GM21723 (cell line): Measurements from ENCODE around the gene ROBO1.

Experiments
- ATAC-seq: cut with Tn5 transposase; IDR thresholded peaks from one replicate; pipeline ENCODE4 v1.9.1; 2021; ENCODE audit warnings: mild to moderate bottlenecking, moderate library complexity; ENCODE audit not compliant: unreplicated experiment

ROBO1 gene

DNA sequence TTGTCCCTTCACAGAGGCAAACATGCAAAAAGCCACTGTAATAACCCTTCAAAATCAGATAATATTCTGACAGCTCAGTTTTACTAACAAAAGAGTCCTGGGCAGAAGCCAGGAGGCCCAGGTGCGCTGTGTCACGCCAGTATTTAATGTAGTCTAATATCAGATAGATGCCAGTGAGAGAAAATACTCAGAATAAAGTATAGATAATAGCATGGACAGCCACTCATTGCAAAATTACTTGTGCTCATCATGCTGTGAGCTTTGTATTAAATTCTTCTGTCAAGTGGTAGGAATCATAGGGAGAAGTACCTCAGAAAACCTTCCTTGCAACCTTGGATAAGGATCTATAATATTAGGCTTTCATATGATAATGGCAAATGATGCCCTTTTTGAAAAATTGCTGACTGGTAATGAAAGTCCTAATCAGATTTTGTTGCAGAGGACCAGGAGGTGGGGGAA is 1154.3 kb downstream of the ROBO1 start:
- no peak for ATAC-seq

DNA sequence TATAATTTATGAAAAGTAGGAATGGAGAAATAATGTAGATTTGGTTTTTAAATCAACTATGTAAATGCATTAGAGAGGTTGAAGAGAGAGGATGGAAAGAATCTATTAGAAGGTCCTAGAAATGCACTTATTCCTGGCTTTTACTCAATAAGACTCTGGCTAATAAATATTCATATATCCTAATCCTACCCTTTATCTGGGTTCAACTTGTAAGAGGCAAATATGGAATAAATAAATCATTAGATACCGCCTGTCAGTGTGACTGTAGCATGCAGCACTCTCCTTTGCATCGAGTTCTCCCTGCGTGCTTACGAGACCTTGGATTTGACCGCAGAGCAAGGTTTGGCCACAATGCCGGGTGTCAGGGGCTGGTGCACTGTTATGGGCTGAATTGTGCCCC is 1156.5 kb downstream of the ROBO1 start:
- ATAC-seq, result no peak

DNA sequence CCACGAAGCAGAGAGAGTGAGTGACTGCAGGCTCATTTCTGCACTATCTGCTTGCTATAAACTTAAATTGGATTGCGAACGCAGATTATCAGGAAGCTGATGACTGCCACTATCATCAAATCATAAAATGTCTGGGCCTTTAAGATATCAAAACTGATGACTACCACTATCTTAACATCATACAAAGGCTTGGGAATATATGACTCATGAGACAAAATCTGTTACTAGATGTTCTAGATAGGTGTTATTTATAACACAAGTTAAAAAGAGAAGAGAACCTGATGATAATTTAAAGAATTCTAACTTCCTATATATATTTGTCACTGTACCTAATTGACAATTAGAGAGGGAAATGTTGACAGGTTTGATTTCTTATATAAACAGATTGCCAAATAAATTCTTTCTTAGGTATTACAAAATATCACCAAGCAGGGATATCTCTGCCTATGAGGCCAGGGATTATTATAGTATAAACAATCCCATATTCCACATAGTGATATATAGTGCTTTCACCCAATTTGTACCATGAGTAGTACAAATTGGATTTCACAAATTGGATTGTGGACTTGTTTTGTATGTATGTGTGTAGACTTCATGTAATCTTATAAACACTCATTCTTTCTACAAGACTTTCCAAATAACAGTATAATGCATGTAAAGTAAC is 1157.2 kb downstream of the ROBO1 start:
- no peak for ATAC-seq

DNA sequence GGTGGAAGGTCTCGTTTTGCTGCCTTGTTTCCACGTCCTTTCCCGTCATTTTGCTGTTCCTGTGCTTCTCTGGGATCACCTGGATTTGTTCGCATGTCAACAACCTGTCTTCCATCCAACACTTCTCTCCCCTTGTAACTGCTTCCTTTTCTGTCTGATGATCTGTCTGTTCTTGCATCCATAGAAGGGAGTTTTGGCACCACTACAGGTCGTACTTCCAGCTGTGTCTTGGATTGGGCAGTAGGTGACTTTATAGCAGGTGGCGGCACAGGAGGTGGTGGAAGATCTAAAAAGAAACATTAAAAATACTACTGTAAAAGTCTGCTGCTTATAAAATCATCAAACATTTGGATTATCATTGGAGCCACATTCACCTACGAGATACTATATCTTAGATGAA is 1161.0 kb downstream of the ROBO1 start:
- ATAC-seq, result no peak

DNA sequence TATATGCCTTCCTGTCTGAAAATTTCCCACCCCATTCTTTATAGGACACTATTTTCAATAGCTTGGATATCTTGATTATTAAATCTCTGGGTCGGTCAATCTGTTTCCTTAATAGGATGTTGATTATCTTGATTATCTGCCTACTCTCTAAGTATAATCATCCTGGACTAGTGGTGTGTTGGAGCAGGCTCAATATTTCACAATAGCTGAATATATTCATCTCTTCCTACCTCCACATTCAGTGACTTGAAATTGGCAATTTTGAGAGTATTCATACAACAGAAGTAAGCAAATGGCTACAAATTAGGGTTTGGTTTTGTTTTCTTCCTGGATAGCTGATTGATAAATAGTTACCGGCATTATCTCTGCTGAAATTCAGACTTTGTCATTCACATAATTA is 1162.6 kb downstream of the ROBO1 start:
- no peak for ATAC-seq

DNA sequence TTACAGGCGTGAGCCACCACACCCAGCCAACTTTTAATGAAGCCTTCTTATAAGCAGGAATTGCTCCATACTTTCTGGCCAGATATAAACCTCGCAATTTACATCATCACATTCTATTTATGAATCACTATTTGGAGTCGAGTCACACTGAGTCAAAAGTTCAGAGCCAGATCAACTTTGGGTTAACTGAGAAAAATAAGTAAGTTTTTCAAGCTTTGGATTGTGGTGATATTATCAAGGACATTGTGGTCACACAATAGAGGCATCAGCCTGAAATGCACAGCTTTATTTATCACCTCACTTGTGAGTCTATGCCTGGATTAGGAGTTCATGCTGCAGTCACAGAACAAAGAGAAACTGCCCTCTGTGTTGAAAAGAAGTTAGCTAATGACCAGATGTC is 1163.5 kb downstream of the ROBO1 start:
- ATAC-seq, result no peak

DNA sequence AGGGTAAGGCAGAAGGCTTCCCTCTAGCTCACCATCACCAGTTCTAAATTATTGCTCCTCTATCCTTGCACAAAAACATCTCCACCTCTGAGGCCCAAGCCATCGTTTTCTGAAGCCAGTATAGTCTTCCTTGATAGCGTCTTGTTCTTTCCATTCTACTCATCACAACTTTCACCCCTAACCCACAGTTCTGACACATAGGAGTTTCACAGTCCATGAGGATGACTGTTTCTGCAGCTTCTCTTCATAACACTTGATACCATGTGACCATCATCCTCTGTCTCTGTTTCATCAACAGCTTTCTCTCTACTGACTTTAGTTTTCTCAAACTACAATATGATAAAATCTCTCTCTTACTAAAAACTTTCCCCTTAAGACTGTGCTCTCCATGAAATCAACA is 1166.5 kb downstream of the ROBO1 start:
- no peak for ATAC-seq

DNA sequence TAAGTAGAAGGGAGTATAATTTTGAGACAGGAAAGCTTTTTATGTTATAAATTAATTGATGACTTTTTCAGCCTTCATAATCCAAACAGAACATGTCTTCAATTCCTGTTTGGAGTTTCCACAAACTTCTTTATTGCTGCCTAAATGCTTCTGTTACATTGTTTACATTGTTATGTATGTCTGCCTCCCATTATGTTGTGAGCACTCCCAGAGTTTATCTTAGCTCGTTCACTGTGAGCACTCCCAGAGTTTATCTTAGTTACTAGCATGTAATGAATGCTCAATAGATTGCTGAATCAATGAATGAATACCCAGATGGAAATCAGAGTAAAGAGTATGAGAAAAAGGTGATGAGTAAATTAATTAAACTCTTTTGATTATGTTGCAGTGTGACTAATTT is 1178.0 kb downstream of the ROBO1 start:
- no peak for ATAC-seq

DNA sequence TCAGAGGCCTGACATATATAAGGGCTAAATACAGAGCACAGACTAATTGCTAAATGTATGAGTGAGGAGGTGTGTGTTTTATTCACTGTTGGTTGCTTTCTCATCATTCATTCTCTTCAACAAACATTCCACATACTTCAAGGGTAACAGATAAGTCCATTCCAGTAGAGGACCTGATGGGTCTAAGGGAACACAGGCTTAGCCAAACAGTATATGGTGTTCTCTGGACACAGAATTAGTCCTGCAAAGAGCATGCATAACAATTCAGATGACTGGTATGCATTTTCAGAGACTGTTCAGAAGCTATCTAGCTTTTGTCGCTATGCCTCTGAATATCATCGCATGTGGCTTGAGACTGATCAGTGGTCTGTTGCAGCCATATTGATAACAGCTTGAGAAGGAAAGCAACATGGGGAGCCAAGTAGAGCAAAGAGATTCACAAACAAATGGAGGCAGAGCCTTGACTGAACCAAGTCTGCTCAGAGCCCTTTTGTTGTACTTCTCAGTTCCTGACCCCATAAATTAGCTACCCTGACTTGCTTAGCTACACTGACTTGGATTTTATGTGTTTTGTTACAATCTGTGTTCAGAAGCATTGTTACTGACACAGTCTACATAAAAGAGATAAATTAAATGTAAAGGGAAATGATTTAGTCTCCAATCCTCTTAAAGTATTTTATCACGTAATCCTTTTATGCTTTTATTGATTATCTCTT is 1178.7 kb downstream of the ROBO1 start:
- no peak for ATAC-seq

DNA sequence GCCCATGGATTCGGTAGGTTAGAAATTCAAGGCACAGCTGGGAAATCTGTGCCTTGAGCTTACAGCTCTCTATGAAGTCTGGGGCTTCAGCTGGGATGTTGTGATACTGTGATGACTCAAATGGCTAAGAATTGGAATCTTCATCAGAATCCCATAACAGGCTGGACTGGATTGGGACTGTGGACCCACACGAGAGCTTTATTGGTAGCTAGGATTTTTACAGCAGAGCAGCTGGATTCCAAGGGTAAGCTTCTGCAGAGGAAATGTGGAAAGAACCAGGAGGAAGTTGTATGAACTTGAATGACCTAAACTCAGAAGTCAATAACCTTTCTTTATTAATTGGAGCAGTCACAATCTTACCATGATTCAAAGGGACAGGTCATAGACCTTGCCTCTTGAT is 1187.1 kb downstream of the ROBO1 start:
- no peak for ATAC-seq

DNA sequence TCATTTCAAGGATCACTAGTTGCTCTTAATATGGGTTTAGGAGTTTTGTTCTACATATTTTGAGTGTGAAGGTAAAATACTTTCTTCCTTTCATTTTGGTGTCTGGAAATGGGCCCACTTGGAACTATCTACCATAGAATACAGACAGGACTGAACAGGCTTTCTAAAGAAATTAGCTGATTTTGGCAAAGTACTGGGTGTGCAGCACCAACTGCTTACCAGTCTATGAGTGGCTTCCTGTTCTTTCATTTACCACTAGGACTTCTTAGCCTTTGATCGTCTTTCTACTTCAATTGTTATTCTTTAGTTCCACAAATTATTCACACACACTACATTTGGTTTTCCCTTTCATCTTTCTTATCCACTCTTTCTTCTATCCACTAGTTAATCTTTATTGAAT is 1196.3 kb downstream of the ROBO1 start:
- no peak for ATAC-seq

DNA sequence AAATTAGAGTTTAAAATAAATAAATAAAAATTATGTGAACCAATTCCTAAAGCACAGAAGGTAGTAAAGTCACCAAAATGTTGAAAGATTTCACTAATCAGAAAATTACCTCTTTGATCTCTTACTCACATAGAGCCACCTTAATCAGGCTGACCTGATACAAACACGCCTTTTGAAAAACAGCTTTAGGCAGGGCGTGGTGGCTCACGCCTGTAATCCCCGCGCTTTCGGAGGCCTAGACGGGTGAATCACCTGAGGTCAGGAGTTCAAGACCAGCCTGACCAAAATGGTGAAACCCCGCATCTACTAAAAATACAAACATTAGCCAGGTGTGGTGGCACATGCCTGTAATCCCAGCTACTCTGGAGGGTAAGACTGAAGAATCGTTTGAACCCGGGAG is 1197.3 kb downstream of the ROBO1 start:
- no peak for ATAC-seq

DNA sequence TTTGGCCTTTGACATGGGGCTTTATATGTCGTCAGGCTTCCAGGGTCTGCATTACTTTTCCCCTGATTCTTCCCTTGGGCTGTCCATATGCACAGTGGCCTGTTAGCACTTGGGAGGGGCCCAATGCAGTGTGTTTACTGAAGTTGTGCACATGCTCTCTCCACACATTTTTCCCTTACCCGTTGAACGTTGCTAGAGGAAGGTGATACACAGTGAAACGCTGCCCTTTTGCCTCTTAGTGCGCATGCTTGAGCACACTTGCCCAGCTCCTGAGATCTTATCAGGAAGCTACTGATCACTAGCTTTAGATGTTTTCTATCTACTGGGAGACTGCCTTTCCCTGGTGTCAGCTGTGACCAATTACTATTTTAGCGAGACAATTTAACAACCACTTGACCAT is 1198.0 kb downstream of the ROBO1 start:
- ATAC-seq, result no peak

DNA sequence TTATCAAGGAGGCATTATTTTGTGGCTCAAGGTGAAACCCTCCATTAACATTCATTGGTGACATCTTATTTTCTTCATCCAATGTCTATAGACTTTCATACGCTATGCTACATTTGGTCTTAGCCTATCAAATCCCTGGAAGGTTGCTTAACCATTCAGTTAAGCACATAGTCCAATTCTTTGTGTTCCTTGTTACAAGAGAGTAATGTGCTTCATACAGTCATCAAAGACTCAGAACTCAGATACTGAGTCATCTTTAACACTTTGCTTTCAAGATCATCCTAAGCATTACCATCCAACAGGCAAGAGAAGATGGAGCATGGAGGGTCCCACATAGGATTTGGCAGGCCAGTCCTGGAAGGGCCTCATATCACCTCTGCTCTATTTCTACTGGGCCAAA is 1202.1 kb downstream of the ROBO1 start:
- no peak for ATAC-seq

DNA sequence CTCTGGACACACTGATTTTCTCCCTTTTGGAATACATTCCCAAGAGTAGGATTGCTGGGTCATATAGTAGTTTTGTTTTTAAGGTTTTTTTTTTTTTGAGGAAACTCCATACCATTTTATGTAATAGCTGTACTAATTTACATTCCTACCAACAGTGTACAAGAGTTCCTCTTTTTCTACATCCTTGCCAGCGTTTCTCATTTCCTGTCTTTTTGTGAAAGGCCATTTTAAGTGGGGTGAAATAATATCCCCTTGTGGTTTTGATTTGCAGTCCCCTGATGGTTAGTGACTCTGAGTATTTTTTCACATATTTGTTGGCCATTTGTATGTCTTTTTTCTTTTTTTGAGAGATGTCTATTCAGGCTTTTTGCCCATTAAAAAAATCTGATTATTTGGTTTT is 1205.5 kb downstream of the ROBO1 start:
- ATAC-seq, result no peak
